Skeletal muscle tissue (tissue), 4 donors: ENCODE measurements around the gene OR7E24. TPM values are rescaled to one million over a fixed set of nuclear protein-coding genes. Genes with fewer than 3 reads are reported as not detected.
"Not testable (repeated sequence)": the region's sequence is repeated elsewhere in the genome, so short reads cannot be mapped to it uniquely, and the experiment has no call there.

Experiments
- H3K27ac ChIP-seq: one replicate; pipeline ENCODE4 v1.7.0; 2013; ENCODE audit warnings: mild to moderate bottlenecking, low read depth, low read length, inconsistent platforms
- H3K27me3 ChIP-seq, 3 donors: one replicate each; pipeline ENCODE4 v1.7.0; 2013; ENCODE audit warnings: low read length in 3 of 3; ENCODE audit not compliant: control insufficient read depth in 3 of 3, insufficient read depth in 3 of 3
- H3K36me3 ChIP-seq, 3 donors: one replicate each; pipeline ENCODE4 v1.7.0; 2013; ENCODE audit warnings: low read length in 3 of 3; ENCODE audit not compliant: control insufficient read depth in 3 of 3, insufficient read depth in 3 of 3
- H3K4me1 ChIP-seq, 3 donors: one replicate each; pipeline ENCODE4 v1.7.0; 2013; ENCODE audit warnings: low read length in 3 of 3, mild to moderate bottlenecking in 3 of 3; ENCODE audit not compliant: control insufficient read depth in 3 of 3, insufficient read depth in 3 of 3
- H3K4me3 ChIP-seq, 3 donors: one replicate each; pipeline ENCODE4 v1.7.0; 2013; ENCODE audit warnings: low read length in 3 of 3
- H3K9ac ChIP-seq, 3 donors: one replicate each; pipeline ENCODE4 v1.7.0; 2013; ENCODE audit warnings: low read length in 3 of 3, mild to moderate bottlenecking in 3 of 3, moderate library complexity in 2 of 3, low read depth in 1 of 3
- H3K9me3 ChIP-seq, 3 donors: one replicate each; pipeline ENCODE4 v1.7.0; 2013; ENCODE audit warnings: low read length in 3 of 3; ENCODE audit not compliant: control insufficient read depth in 3 of 3
- total RNA-seq: library from RNA; depleted of rRNA; stranded (reverse); fragments of >200 nt; gene quantifications from one replicate; pipeline ENCODE4 v1.2.3, GENCODE V29; 2014
- donor health status: Osteomylitis.

Gene OR7E24
- total RNA-seq, result not detected

DNA sequence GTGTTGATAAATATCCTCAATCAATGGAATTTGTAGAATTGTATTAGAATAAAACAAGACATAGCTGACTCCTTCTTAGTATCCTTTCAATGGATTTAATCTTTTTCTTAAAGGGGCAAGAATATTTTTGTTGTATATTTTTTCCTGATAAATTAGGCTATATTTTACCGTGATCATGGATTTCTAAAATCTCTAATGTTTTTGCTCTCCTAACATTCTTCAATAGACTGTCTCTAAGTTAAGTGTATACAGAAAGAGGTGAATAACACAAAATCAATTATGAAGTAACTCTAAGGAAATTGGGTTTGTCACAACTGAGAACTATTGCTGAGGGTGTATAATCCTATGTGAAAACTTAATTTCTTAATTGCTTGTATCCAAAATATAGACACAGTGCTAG is at the start of gene OR7E24:
OR7E24 (plus strand) TSS at position 301 of the 400 bp plus-strand sequence. CDS start 114 bp downstream, outside the sequence.
- no peaks in the 10 kb centered on the region for H3K36me3 ChIP-seq
- peaks cover 0 to 2% (median 0%) of the 10 kb centered on the region in 3 donors for H3K27me3 ChIP-seq
- H3K4me1 ChIP-seq, result no peaks in the 10 kb centered on the region
- no peak within 1 kb of the TSS for H3K9ac ChIP-seq
- no peak within 1 kb of the TSS for H3K4me3 ChIP-seq
- H3K9me3 ChIP-seq, result no peaks in the 10 kb centered on the region
- H3K27ac ChIP-seq, result no peak within 1 kb of the TSS

DNA sequence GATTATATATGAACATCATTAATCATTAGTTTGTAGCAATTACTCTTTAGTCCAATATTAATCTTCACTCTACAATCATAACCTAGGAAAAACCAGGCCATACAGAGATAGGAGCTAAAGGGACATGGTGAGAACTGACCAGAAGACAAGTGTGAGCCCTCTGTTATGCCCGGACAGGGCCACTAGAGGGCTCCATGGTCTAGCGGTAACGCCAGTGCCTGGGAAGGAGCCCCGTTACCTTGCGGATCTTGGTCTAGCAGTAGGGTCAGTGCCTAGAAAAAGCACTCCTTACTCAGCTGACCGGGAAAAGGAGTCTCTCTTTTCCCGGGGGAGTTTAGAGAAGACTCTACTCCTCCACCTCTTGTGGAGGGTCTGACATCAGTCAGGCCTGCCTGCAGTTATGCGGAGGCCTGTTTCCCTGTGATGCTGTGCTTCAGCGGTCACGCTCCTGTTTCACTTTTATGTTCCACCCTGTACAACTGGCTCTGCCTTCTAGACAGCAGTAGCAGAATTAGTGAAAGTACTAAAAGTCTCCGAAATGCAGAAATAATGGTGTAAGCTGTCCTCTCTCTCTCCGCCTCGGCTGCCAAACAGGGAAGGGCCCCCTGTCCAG is 45.1 kb upstream of the OR7E24 start:
- Histone ChIP-seq H3K27me3 (no peaks in the 10 kb centered on the region), H3K27ac (no peak overlapping the region), H3K9me3 (no peaks in the 10 kb centered on the region), H3K9ac (no peak overlapping the region), H3K36me3 (no peaks in the 10 kb centered on the region), H3K4me1 (no peaks in the 10 kb centered on the region), H3K4me3 (peak overlapping the region; percentile 55 to 68 (median 64))

- Histone ChIP-seq H3K27ac (no peak within 1 kb of the TSS), H3K4me3 (no peak within 1 kb of the TSS), H3K27me3 (no peaks in the 10 kb centered on the region), H3K36me3 (no peaks in the 10 kb centered on the region), H3K9ac (no peak within 1 kb of the TSS), H3K9me3 (no peaks in the 10 kb centered on the region), H3K4me1 (no peaks in the 10 kb centered on the region)
Measured at GRCh38 chr19:9219489-9219888, 31.2 kb upstream of the OR7E24 start, which contains the start of gene OR7D4. Gene OR7D4 (minus strand): TSS chr19:9219589. CDS start chr19:9214837, 4,752 bp downstream.

GRCh38 chr19:9251236-9251635 is 506 bp downstream of the OR7E24 start:
- Histone ChIP-seq H3K27ac (no peak overlapping the region), H3K9ac (no peak overlapping the region), H3K4me1 (no peaks in the 10 kb centered on the region), H3K36me3 (no peaks in the 10 kb centered on the region), H3K27me3 (peaks cover 0 to 2% (median 0%) of the 10 kb centered on the region in 3 donors), H3K4me3 (no peak overlapping the region), H3K9me3 (peaks cover 0 to 3% (median 0%) of the 10 kb centered on the region in 3 donors)

- not testable (repeated sequence) for H3K27ac ChIP-seq, H3K9ac ChIP-seq, H3K27me3 ChIP-seq, H3K4me1 ChIP-seq, H3K36me3 ChIP-seq, H3K4me3 ChIP-seq
- peaks cover 0 to 19% (median 10%) of the 10 kb centered on the region in 3 donors for H3K9me3 ChIP-seq
Measured at GRCh38 chr19:9283485-9283884, 32.8 kb downstream of the OR7E24 start.

- Histone ChIP-seq H3K27me3 (no peaks in the 10 kb centered on the region), H3K36me3 (peaks cover 12 to 26% (median 20%) of the 10 kb centered on the region in 3 donors), H3K9ac (no peak overlapping the region), H3K27ac (no peak overlapping the region), H3K4me1 (no peaks in the 10 kb centered on the region), H3K9me3 (peaks cover 12 to 37% (median 15%) of the 10 kb centered on the region in 3 donors), H3K4me3 (peak overlapping the region in 1 of 3 donors; percentile 7)
Measured at GRCh38 chr19:9289231-9289884, 38.6 kb downstream of the OR7E24 start.

DNA sequence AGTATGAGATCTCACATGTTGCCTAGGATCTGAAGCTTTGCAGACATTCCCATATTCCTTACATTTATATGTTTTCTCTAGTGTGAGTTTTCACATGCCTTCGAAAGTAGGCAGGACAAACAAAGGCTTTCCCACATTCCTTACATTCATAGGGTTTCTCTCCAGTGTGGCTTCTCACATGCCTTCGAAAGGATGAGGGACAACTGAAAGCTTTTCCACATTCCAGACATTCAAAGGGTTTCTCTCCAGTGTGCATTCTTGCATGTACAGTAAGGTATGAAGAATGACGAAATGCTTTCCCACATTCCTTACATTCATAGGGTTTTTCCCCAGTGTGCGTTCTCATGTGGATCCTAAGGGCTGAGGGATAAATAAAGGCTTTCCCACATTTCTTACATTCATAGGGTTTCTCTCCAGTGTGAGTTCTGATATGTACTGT is 44.7 kb downstream of the OR7E24 start:
- H3K9me3 ChIP-seq, result peaks cover 21 to 64% (median 32%) of the 10 kb centered on the region in 3 donors
- H3K36me3 ChIP-seq, result peaks cover 47 to 66% (median 65%) of the 10 kb centered on the region in 3 donors
- H3K27ac ChIP-seq, result no peak overlapping the region
- peak overlapping the region in 1 of 3 donors; percentile 48 for H3K4me3 ChIP-seq
- no peaks in the 10 kb centered on the region for H3K27me3 ChIP-seq
- no peaks in the 10 kb centered on the region for H3K4me1 ChIP-seq
- H3K9ac ChIP-seq, result no peak overlapping the region

DNA sequence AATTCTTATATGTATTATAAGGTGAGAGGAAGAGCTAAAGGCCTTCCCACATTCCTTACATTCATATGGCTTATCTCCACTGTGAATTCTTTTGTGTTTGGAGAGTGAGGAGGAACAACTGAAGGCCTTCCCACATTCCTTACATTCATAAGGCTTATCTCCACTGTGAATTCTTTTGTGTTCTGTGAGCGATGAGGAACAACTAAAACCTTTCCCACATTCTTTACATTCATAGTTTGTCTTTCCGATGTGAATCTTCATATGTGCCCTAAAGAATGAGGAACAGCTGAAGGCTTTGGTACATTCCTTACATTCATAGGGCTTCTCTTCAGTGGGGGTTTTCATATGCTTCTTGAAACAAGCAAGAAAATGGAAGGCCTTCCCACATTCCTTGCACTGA is 45.6 kb downstream of the OR7E24 start:
- Histone ChIP-seq H3K27me3 (no peaks in the 10 kb centered on the region), H3K9me3 (peaks cover 24 to 69% (median 33%) of the 10 kb centered on the region in 3 donors), H3K4me3 (peak overlapping the region in 1 of 3 donors; percentile 49), H3K4me1 (no peaks in the 10 kb centered on the region), H3K27ac (no peak overlapping the region), H3K36me3 (peaks cover 53 to 75% (median 73%) of the 10 kb centered on the region in 3 donors), H3K9ac (no peak overlapping the region)
